Nephron progenitor cell (in vitro differentiated cells): ENCODE data around the gene TRAK2.
A peak's percentile ranks its signal among the peaks of the same experiment; 100 is the strongest.

Source experiments
- DNase-seq: peaks from one replicate; pipeline ENCODE4 v3.0.0; 2021
- H3K27ac Mint-ChIP-seq: 2 replicates; pipeline ENCODE4 v1.8.0; 2021; ENCODE audit warnings: mild to moderate bottlenecking, moderate library complexity, mixed read lengths
- H3K27me3 Mint-ChIP-seq: 2 replicates; pipeline ENCODE4 v1.8.0; 2021; ENCODE audit warnings: mild to moderate bottlenecking, low read depth, mixed read lengths; ENCODE audit not compliant: poor library complexity
- H3K36me3 Mint-ChIP-seq: 2 replicates; pipeline ENCODE4 v1.8.0; 2021; ENCODE audit warnings: low read depth, mixed read lengths
- H3K4me1 Mint-ChIP-seq: 2 replicates; pipeline ENCODE4 v1.8.0; 2021; ENCODE audit warnings: mixed read lengths
- H3K4me3 Mint-ChIP-seq: 2 replicates; pipeline ENCODE4 v1.8.0; 2021; ENCODE audit warnings: mild to moderate bottlenecking, moderate library complexity, mixed read lengths
- H3K9me3 Mint-ChIP-seq: 2 replicates; pipeline ENCODE4 v1.8.0; 2021; ENCODE audit warnings: mild to moderate bottlenecking, moderate library complexity, mixed read lengths
- TF ChIP-seq, protein P1 (sequence below): fragments of 200-600 bp; sonication (generic); IDR thresholded peaks from 2 replicates; pipeline ENCODE4 v1.5.0; 2021; ENCODE audit warnings: antibody characterized with exemption

TRAK2 gene

DNA sequence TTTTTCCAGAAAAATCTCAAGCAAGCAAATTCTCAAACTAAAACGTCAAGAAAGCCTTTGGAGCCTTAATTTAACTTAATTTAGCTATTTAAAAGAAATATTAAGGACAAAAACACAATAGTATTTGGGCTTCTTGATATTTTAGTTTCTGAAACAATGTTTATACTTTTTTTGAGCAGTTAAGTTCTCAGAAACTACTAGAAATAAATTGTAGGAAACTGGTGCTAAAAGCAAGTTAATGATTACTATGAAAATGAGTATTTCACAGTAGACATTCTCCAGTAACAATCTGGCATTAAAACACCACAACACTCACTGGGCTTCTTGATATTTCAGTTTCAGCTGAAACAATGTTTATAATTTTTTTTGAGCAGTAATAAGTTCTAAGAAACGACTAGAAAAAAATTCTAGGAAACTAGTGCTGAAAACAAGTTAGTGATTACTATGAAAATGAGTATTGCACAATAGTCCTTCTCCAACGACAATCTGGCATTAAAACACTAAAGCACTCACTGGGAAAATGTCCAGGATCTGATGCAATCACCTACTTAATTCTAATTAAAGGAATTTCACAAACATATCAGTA, 45.1 kb downstream of the TRAK2 start:
- no peaks in the 10 kb centered on the region for H3K4me1 Mint-ChIP-seq
- no peaks in the 10 kb centered on the region for H3K27me3 Mint-ChIP-seq
- DNase-seq: no peak
- H3K36me3 Mint-ChIP-seq: peaks cover 4% of the 10 kb centered on the region
- TF ChIP-seq, protein P1, sequence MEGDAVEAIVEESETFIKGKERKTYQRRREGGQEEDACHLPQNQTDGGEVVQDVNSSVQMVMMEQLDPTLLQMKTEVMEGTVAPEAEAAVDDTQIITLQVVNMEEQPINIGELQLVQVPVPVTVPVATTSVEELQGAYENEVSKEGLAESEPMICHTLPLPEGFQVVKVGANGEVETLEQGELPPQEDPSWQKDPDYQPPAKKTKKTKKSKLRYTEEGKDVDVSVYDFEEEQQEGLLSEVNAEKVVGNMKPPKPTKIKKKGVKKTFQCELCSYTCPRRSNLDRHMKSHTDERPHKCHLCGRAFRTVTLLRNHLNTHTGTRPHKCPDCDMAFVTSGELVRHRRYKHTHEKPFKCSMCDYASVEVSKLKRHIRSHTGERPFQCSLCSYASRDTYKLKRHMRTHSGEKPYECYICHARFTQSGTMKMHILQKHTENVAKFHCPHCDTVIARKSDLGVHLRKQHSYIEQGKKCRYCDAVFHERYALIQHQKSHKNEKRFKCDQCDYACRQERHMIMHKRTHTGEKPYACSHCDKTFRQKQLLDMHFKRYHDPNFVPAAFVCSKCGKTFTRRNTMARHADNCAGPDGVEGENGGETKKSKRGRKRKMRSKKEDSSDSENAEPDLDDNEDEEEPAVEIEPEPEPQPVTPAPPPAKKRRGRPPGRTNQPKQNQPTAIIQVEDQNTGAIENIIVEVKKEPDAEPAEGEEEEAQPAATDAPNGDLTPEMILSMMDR: no peak
- no peak overlapping the region for H3K27ac Mint-ChIP-seq
- H3K4me3 Mint-ChIP-seq: no peak overlapping the region
- H3K9me3 Mint-ChIP-seq: no peaks in the 10 kb centered on the region

DNA sequence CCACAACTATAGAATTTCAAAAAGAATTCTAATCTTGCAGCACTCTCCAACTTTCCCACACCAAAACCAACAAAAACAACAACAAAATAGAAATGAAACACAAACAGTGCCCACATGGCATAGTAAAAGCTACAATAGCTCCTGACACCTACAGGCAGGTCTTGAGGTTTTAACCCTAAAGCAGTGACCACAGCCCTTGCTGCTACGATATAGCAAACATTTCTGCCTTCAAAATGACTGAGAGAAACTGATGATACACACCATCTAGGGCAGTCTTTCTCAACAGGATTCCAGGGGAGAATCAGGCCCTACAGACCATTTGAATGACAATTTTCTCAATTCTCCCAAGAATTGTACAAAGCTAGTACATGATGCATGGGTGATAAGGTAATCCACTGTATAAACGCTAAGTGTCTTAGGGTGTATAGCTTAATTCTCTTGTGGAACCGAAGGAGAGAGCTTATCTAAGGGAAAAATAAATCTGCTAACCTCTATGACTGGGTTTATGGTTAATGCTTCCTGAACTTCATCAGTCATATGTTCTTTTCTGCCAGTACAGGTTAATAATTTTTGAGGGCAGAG, 46.5 kb downstream of the TRAK2 start:
- Mint-ChIP-seq H3K4me1 (no peaks in the 10 kb centered on the region), H3K27ac (peak overlapping the region; percentile 1), H3K4me3 (no peak overlapping the region), H3K27me3 (no peaks in the 10 kb centered on the region), H3K36me3 (no peaks in the 10 kb centered on the region), H3K9me3 (no peaks in the 10 kb centered on the region)
- TF ChIP-seq, protein P1: no peak
- no peak for DNase-seq

DNA sequence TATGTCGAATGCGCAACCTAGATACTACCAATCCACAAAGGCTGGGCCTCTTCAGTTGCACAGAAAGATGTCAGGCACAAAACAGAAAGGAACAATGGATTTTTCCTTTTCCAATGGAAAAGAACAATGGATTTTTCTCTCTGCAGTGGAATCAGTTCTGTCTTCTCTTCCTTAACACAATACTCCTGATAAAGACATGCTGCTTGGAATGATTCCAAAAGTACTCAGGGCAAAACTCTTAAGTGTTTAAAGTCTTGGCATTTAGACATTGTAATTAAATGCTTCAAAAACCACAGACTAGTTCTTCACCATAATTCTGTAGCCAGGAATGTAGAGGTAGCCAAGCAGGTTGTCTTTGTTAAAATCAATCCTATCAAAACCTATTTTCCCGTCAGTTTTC, 47.4 kb downstream of the TRAK2 start:
- H3K4me3 Mint-ChIP-seq: no peak overlapping the region
- H3K4me1 Mint-ChIP-seq: no peaks in the 10 kb centered on the region
- no peak for DNase-seq
- H3K27me3 Mint-ChIP-seq: no peaks in the 10 kb centered on the region
- TF ChIP-seq, protein P1: no peak
- no peaks in the 10 kb centered on the region for H3K36me3 Mint-ChIP-seq
- no peaks in the 10 kb centered on the region for H3K9me3 Mint-ChIP-seq
- no peak overlapping the region for H3K27ac Mint-ChIP-seq

DNA sequence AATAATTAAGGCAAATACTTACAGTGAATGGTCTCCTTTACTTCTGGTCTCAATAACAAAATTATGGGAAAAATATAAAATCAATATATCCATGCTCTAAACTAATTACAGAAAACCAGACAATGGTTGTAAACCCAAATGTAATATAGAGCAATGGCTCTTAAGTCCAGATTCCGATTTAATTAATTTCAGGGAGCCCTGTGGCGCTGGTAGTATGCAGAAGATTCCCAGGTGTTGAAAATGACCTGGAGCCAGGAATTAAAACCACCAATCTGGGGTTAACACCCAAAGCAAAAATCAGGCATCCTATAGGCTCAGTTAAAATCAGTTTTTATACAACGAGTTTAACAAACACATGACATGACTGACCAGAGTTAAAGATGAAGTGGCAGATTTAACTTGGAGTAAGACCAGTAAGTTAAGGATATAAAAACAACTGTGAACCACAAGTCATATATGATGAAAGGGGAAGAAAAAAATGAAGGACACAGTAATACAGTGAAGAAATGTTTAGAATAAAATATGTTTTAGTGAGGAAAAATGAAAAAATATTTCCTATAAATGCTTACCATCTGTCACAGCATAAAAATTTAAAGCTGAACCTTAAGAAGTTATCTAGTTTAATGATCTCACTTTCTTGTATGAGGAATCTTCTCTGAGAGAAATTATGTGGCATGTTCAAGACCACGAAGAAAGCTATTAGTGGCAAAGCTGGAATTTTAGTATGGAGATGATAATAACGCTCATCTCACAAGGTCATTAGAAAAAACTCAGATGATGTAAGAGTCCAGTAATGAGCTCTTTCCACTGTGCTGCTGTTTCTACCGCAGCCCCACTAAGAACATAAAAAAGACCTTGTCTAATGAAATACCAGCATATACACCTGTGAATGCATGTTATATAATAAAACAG, 48.4 kb downstream of the TRAK2 start:
- no peak overlapping the region for H3K27ac Mint-ChIP-seq
- no peak overlapping the region for H3K4me3 Mint-ChIP-seq
- TF ChIP-seq, protein P1: no peak
- no peaks in the 10 kb centered on the region for H3K36me3 Mint-ChIP-seq
- no peaks in the 10 kb centered on the region for H3K4me1 Mint-ChIP-seq
- no peaks in the 10 kb centered on the region for H3K27me3 Mint-ChIP-seq
- H3K9me3 Mint-ChIP-seq: no peaks in the 10 kb centered on the region
- no peak for DNase-seq

DNA sequence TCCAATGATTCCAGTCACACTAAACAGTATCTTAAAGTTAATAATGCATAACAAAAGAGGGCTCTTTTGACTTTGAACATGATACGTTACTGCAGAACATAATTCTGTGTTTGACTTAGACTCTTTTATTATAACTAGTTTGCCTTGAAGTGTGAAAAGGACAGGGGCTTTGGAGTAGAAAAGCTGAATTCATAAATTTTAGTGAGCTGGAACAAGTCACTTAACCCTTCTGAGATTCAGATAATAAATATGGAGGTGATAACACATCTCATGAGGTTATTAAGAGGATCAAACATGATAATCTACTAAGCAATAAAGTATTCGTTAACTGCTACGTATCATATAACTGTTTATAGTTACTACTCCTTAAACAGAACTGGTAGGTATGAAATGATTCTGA, 49.4 kb downstream of the TRAK2 start:
- TF ChIP-seq, protein P1: no peak
- Mint-ChIP-seq H3K9me3 (no peaks in the 10 kb centered on the region), H3K4me3 (no peak overlapping the region), H3K27me3 (no peaks in the 10 kb centered on the region), H3K4me1 (no peaks in the 10 kb centered on the region), H3K36me3 (no peaks in the 10 kb centered on the region), H3K27ac (no peak overlapping the region)
- no peak for DNase-seq
